ENCODE data around the gene DDX1.
"Not testable (repeated sequence)": the region's sequence is repeated elsewhere in the genome, so short reads cannot be mapped to it uniquely, and the experiment has no call there.

The DDX1 gene

DNA sequence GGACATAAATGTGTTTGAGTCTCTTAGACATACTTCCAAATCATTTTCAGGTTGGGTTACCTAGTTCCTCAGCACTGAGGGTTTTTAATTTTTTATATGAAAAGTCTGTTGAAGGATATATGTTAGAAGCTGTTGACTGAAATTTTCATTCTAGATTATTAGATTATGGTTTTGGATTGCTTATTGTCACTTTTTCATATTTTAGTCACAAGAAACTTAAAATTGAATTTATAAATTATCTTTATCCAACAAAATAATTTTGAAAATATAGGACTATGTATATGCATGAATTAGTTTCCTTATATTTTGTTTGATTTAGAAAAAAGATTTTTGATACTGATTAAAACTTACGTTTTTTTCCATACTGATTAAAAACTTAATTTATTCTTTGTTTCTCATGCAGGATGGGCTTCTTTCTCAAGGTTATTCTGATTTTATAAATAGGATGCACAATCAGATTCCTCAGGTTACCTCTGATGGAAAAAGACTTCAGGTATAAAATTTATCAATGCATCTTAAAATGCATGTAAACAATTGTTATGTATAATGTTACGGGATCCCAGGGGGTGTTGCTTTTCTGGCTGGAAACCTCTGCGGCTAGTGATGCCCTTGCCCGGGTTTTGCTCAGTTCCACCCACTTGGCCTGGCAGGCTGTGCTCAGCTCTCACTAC is 26.2 kb downstream of the DDX1 start:
- DNase-seq, result no peak

DNA sequence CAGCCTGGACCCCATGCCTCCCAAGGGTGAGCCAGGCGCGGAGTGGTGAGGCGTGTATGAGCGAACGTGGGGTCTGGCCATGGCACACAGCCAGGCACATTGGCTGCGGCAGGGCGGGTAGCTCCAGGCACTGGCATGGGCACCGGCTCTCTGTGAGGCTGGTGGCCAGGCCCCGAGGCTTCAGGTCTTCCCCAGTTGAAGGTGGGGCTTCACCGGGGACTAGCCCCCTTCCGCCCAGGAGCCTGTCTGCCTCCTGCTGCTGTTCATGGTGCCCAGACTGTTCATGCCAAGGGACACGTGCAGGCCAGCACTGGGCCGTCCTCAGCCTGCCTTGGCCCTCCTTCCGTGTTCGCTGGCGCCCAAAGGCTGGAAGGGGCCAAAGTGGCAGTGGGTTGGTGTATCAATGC is 26.8 kb downstream of the DDX1 start:
- DNase-seq, result no peak

DNA sequence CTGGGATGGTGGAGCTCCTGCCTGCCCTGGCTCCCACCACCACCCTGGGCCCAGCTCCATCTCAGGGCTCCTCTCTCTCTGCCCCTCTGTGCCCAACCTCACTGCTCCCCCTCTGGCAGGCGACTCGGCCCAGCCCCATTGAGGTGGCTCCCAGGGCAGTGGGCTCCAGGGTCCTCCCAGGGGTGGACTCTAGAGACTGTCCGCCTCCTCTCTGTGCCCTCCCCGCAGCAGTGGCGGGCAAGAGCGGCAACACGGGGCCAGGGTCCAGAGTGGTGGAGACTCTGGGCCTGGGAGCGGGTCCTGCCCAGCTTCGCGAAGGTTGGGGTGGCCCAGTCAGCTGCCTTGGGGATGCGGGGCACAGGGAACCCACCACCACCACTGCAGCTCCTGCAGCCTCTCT is 27.4 kb downstream of the DDX1 start:
- no peak for DNase-seq

DNA sequence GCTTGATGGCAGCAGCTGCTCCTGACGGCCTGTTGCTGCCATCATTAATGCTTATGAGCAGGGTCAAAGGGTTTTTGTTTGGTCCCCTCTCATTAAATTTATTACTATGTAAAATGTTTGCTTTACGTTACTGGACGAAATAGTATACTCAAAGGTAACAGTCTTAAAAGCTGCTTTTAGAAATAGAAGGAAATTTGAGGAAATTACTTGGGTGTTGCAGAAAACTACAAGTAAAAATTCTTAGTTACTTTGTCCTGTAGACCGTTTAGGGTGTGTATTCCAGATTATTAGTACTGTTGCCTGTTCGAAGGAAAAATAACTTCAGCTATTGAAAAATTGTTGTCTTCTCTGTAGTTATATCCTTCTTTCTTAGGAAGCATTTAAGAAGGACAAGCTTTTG is 27.8 kb downstream of the DDX1 start:
- no peak for DNase-seq

DNA sequence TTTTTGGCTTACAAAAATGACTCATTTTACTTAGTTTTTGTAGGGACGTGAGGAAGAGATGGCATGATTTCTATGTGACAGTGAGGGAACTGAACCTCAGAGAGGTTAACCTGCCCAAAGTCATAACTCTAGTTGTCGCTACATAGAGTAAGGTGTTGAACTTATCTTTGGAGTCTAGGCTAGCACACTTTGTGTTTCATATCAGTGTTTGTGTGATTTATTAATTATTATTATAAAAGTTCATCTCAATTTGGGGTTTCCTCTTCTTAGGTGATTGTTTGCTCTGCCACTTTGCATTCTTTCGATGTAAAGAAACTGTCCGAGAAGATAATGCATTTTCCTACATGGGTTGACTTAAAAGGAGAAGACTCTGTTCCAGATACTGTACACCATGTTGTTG is 28.3 kb downstream of the DDX1 start:
- no peak for DNase-seq

DNA sequence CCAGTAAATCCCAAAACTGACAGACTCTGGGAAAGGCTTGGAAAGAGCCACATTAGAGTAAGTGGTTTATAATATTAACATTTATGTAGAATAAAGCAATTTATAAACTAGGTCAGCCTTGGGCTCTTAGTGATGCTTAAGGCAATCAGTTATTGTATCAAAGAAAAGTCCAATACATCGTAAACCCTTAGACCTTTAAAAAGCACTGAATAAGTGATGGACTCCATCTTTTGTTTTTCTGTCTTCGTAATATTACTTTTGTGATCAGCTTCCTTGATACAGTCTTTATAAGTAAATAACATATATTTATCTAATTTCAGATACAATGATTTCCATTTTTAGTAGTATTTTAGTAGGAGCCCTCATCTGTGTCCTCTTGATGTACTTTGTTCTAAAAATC is 28.7 kb downstream of the DDX1 start:
- DNase-seq, result no peak

DNA sequence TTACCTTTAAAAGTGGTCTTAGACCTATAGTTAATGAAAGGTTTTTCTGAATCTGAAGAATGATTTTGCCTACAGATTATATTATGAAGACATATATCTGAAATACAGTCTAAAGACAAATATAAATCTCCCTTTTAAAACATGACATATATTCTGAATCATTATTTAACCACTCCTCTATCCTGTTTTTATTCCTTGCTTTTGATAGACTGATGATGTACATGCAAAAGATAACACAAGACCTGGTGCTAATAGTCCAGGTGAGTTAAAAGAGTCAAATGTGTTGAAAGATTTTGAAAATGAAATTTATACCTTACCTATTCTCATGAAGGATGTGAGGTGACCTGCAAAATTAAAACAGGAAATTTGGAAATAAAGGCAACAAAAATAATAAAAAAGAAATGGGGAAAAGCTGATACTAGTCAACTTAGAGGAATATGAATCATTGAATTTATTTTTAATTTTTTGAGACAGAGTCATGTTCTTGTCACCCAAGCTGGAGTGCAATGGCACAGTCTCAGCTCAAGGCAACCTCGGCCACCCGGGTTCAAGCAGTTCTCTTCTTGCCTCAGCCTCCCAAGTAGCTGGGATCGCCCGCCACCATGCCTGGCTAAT is 29.3 kb downstream of the DDX1 start:
- no peak for DNase-seq

DNA sequence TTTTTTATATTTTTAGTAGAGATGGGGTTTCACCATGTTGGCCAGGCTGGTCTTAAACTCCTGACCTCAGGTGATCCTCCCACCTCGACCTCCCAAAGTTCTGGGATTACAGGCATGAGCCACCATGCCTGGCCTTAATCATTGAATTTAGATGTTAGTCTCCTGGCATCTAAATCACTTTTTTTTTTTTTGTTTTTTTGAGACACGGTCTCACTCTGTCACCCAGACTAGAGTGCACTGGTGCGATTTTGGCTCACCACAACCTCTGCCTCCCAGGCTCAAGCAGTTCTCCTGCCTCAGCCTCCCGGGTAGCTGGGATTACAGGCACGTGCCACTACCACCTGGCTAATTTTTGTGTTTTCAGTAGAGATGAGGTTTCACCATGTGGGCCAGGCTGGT is 29.8 kb downstream of the DDX1 start:
- not testable (repeated sequence) for DNase-seq

DNA sequence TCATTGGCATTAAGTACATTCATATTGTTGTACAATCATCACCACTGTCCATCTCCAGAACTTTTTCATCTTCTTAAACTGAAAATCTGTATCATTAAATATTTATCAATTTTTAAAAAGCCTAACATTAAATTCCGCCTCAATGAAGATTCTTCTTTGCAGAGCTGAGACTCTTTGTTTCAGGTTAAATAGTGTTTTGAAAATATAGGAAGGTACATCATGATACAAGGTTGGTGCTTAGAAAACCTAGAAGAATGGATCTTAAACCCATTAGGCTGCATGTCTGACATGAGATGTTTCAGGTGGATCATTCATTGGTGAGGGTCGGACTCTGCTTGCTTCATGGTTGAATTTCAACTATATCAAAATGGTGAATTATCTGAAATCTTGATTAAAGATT is 30.5 kb downstream of the DDX1 start:
- DNase-seq, result no peak

DNA sequence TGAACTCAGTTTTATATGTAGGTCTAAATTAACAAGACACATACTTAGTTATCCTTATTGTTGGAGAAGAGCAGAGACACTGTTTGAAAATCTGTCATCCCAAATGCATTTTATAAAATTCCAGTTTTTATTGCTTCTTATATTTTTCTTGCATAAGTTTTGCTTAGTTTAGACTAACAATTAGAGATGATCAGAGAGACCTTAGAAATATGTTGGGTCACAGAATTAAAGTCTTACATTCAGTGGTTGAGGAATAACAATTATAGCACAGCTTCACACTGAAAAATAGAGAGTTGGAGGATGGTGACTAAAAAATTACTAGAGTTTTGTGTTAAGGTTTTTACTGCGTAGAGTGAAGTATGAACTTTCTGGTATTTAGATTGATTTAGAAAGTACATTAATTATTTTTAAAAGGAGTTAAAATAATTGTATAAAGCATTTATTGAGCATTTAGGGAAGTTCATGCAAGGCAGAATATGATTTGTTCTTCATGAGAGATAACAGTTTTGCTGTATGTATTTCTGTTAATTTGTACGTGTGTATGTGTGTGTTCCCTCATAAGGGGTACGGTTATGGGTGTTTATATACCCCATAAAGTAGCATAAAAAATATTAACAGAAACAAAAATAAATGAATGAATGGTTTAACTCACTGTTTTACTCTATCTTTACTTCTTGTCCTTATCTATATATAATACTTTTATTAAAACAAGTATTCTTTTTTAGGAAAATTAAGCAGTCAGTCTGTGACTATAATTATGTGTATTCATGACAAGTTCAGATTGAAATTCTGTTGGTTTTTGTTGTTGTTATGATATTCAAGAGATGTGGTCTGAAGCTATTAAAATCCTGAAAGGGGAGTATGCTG is 31.2 kb downstream of the DDX1 start:
- DNase-seq, result no peak

DNA sequence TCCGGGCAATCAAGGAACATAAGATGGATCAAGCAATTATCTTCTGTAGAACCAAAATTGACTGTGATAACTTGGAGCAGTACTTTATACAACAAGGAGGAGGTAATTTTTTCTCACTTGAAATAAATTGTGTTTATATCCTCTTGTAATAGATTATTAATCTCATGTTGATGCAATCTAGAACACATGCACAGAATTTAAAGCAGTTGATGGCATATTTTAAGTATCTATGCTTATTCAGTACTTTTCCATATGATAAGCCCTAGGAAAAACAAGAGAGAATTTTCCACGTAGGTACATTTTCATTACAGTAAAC is 31.8 kb downstream of the DDX1 start:
- no peak for DNase-seq

DNA sequence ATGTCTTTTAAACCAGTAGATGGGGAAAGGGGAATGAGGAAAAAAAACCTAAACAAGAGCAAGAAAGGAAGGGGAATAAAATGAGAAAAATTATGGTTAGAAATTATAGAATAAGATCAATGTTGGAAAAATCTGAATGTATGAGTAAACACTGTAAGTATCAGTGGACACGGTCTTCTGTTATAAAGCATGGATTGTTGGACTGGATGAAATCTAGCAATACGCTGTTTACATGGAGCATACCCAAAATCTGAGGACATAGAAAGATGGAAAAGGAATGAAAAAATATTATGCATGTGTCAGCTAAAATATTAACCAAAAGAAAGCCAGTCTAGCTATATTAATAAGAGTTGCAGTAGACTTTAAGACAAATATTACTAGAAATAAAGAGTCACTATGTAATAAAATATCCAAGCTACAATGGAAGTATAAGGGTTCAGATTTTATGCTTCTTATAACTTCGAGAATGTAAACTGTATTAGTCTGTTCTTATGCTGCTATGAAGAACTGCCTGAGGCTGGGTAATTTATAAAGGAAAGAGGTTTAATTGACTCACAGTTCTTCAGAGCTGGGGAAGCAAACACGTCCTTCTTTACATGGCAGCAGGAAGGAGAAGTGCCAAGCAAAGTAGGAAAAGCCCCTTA is 32.4 kb downstream of the DDX1 start:
- DNase-seq, result no peak

DNA sequence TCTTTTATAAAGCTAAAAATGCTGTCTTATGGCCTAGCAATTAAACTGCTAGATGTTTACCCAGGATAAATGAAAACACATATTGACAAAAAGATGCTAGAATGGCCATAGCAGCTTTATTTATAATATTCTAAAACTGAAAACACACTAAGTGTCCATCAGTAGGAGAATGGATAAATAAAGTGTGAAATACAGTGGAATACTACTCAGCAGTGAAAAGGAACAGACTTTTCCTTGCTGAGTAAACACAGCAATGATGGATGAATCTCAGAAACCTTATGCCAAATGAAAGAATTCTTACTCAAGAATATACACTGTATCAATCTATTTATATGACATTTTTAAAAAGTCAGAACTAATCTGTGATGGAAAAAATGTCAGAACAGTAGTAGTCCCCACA is 33.2 kb downstream of the DDX1 start:
- no peak for DNase-seq

DNA sequence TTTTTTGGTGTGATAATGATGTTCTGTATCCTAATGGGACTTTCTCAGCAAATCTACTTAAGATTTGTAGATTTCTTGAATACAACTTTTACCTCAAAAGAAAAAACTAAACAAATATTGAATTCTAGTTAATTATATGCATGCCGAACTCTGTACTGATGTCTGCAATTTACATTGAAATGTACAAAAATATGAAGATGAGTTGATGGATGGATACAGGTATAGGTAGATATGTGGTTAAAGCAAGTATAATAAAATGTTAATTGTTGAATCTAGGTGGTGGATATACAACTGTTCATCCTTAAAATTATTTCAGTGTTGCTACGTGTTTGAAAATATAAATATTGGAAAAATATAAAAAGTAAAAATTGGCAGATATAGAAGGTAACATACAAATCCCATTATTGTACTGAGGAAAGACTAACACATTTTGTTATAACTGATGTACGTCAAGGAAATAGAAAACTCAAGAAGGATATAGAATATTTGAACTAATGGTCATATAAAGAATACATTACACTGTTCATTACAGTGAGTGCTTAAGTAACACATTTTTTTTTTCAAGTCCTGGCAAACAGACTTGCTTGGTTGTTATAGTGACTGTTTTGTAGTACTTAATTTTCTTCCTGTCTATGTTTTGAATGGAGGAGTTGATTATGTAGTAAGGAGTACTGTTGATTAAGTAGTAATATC is 33.8 kb downstream of the DDX1 start:
- no peak for DNase-seq

DNA sequence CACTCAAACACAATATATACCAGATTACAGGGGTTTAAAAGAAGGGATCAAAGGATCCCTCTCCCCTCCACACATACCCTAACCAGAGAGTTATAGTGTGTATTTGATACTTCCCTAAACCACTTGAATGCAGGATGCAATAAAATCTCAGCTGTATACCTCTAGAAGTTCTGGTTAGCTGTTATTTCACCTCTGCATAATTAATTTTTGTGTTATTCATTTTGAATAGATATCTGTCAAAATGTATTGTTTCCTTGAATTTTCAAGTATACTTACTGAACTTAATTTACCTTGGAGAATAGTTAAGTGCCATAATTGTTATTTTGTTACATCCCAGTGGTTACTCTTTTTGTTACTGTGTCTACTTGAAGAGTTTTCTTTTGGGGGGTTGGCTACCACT is 34.5 kb downstream of the DDX1 start:
- no peak for DNase-seq

DNA sequence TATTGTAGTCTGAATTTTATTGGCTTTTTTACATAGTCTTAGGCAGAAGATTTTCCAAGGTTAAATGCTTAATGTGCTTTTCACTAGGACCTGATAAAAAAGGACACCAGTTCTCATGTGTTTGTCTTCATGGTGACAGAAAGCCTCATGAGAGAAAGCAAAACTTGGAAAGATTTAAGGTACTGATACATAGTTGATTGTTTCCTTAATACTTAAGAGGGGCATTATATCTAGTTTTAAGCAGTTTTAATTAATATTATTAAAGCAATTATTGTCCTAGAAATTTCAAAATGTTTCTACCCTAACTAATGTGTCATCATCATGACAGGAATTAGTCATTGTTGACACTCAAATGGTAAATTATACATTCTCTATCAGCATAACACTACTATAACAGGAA is 35.3 kb downstream of the DDX1 start:
- no peak for DNase-seq

DNA sequence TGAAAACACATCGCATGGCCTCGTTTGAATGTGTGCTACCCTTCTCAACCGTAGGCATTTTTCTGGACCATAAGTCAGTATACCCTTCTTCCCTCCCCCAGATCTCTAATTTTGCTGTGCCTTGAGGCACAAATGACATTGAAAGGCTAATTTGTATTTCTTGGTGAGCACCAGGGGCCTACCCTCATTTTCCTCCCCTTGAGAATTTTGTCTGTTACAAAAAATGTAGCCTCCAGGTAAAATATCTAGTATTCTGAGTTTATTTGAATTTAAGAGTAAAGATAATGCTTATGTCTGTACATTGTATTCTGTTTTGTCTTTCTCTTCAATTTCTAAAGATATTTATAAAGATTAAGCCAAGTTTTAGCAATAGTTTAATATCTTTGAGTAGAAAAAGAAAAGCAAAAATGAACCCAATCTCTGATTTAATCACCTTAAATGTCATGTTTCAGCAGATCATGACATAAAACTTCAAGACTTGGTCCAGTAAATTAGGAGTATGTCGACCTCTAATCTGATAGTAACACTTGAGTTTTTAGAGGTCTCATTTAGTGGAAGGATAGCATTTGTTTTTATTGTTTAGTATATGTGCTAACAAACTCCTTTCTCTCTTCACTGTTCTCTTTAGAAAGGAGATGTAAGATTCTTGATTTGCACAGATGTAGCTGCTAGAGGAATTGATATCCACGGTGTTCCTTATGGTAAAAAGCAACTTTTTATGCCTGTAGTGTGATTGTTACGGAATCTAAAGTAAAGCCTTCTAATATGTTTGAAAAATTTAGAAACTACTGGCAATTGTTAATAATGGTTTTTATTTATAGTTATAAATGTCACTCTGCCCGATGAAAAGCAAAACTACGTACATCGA is 36.4 kb downstream of the DDX1 start:
- no peak for DNase-seq

DNA sequence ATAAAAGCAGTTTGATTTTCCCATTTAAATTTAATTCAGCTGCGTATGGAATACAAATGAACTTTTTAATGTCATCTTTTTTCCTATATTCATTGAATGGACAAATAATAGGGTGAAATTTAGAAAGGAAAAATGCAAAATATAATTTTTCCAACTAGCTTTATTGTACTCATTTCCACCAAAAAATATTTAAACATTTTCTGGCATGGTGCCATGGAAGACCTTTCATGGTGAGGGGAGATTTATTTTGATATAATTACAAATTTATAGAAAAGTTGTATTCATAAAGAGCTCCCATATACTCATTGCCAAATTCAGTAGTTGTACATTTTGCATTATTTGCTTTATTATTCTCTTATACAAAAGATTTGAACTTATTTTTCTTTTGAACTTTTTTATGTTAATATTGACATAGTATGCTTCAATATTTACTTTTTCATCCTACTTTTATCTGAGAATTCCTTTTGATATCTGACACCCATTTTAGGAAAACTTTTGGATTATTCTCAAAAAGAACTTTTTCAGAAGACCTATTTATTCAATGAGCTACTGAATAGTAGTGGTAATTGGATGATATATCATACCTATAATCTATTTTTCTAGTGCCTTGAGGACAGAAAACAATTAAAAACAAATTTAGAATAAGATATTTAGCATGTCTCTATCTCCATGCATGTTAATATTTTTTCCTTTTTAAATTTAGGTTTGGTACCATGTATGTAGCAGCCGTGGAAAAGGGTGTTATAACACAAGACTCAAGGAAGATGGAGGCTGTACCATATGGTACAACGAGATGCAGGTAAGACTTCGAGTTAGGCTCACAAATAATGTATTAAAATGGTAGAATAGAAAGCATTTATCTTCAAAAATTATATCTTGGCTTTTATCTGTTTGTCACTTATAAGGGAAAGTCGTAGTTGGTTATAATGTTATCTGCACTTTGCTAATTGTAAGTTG is 37.5 kb downstream of the DDX1 start:
- no peak for DNase-seq

DNA sequence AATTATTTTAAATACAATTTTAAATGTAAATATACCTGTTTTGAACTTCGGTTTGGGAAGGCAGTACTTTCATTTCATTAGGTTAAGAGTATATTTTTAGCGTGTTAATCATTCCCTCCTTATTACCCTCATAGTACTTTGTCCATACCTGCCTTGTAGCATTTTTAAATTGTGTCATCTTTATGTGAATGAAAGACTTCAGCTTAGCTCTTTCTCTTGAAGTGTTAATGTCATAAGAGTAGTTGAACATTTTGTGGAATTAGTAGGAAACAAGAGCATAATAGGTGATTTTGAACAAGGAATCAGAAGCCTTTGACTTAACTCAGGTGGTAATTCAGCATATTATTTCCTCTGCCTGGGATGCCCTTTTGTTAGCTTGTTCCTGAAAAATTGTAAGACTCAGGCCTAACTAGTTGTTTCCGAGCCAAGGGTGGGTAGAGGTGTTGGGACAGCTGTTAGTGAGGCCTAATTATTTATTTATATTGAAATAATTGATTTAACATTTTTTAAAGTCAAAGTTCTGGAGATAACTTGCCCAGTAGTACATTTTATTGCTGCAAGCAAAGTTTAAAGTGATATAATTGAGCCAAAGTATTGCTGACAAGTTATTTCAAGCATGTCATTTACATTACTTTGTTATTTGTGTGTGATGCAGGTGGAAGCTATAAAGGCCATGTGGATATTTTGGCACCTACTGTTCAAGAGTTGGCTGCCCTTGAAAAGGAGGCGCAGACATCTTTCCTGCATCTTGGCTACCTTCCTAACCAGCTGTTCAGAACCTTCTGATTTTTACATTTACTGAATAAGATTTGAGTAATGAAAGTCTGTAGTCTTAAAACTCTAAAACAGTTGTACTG is 38.7 kb downstream of the DDX1 start:
- no peak for DNase-seq

Measured in fibroblast of skin of right biceps (primary cell).